IMR-90 (cell line): ENCODE results near the gene PITPNB. TPM values are rescaled to one million over a fixed set of nuclear protein-coding genes. Genes with fewer than 3 reads are reported as not detected.

Source experiments
- ATAC-seq: fragments of 200-7000 bp; cut with Tn5 transposase; 2 replicates; pipeline ENCODE4 v1.9.1; 2020; ENCODE audit warnings: low read depth, mild to moderate bottlenecking, moderate library complexity
- BruUV-seq: library from RNA; stranded (reverse); fragments of 400-500 nt; replicated peaks from 2 replicates; lab custom pipeline; 2021; lab: Mats Ljungman, UMichigan
- CTCF ChIA-PET: fragments of 300-600 bp; formaldehyde crosslinking; extraction: SDS; loops from one replicate; lab custom pipeline; 2021; ENCODE audit warnings: antibody characterized with exemption; lab: Yijun Ruan, JAX
- POLR2A ChIA-PET: fragments of 300-600 bp; sonication (Branson Sonifier 250); formaldehyde crosslinking; loops from one replicate; lab custom pipeline; 2022; ENCODE audit warnings: antibody characterized with exemption; ENCODE audit not compliant: unreplicated experiment; lab: Charles Lee
- DNase-seq: peaks from one replicate; pipeline ENCODE4 v3.0.0; 2013
- H2AFZ ChIP-seq: replicated peaks from 2 replicates; pipeline ENCODE3; 2013; ENCODE audit warnings: low read length, mild to moderate bottlenecking; ENCODE audit not compliant: poor library complexity
- H2AK5ac ChIP-seq: 2 replicates; pipeline ENCODE4 v1.6.1; 2013; ENCODE audit warnings: low read depth, low read length, inconsistent platforms
- H2AK9ac ChIP-seq: replicated peaks from 2 replicates; pipeline ENCODE3; 2013; ENCODE audit warnings: mild to moderate bottlenecking, low read depth, low read length, moderate library complexity; ENCODE audit not compliant: poor library complexity
- H2BK120ac ChIP-seq: 2 replicates; pipeline ENCODE4 v1.6.1; 2013; ENCODE audit warnings: low read depth, low read length, inconsistent platforms
- H2BK15ac ChIP-seq: 3 replicates; pipeline ENCODE4 v1.6.1; 2013; ENCODE audit warnings: low read depth, low read length, inconsistent platforms
- H2BK20ac ChIP-seq: 2 replicates; pipeline ENCODE4 v1.6.1; 2013; ENCODE audit warnings: low read depth, mild to moderate bottlenecking, inconsistent platforms, low read length, moderate library complexity
- H2BK5ac ChIP-seq: 2 replicates; pipeline ENCODE4 v1.6.1; 2013; ENCODE audit warnings: mild to moderate bottlenecking, low read depth, low read length, inconsistent platforms; ENCODE audit not compliant: poor library complexity, severe bottlenecking
- H3K14ac ChIP-seq: replicated peaks from 2 replicates; pipeline ENCODE4 v1.6.1; 2013; ENCODE audit warnings: low read depth, low read length, inconsistent platforms
- H3K18ac ChIP-seq: 2 replicates; pipeline ENCODE4 v1.6.1; 2013; ENCODE audit warnings: low read depth, low read length, control low read depth
- H3K23ac ChIP-seq: 2 replicates; pipeline ENCODE4 v1.6.1; 2013; ENCODE audit warnings: low read depth, low read length, inconsistent platforms
- H3K27ac ChIP-seq: 2 replicates; pipeline ENCODE4 v1.5.1; 2013; ENCODE audit warnings: mild to moderate bottlenecking, control low read depth, low read length; ENCODE audit not compliant: insufficient read depth
- H3K27me3 ChIP-seq: 2 replicates; pipeline ENCODE4 v1.6.1; 2013; ENCODE audit warnings: low read length; ENCODE audit not compliant: control insufficient read depth, insufficient read depth
- H3K36me3 ChIP-seq: 2 replicates; pipeline ENCODE4 v1.6.1; 2013; ENCODE audit warnings: low read length, mixed read lengths; ENCODE audit not compliant: control insufficient read depth, insufficient read depth
- H3K4ac ChIP-seq: 2 replicates; pipeline ENCODE4 v1.6.1; 2013; ENCODE audit warnings: low read depth, low read length, inconsistent platforms
- H3K4me1 ChIP-seq: 2 replicates; pipeline ENCODE4 v1.6.1; 2013; ENCODE audit warnings: low read length, mixed read lengths; ENCODE audit not compliant: control insufficient read depth, insufficient read depth
- H3K4me2 ChIP-seq: 2 replicates; pipeline ENCODE4 v1.6.1; 2013; ENCODE audit warnings: low read depth, mild to moderate bottlenecking, control low read depth, low read length, moderate library complexity
- H3K4me3 ChIP-seq: 2 replicates; pipeline ENCODE4 v1.5.1; 2013; ENCODE audit warnings: low read depth, mild to moderate bottlenecking, control low read depth, low read length, moderate library complexity; ENCODE audit not compliant: insufficient read depth
- H3K56ac ChIP-seq: 2 replicates; pipeline ENCODE4 v1.6.1; 2013; ENCODE audit warnings: low read length, inconsistent platforms; ENCODE audit not compliant: insufficient read depth; ENCODE audit errors: extremely low read depth
- H3K79me1 ChIP-seq, 2 experiments: 2 replicates each; pipeline ENCODE4 v1.6.1; 2013; ENCODE audit warnings: low read length in 2 of 2, inconsistent platforms in 1 of 2, low read depth in 1 of 2
- H3K9ac ChIP-seq: 2 replicates; pipeline ENCODE4 v1.6.1; 2013; ENCODE audit warnings: low read depth, low read length, control low read depth
- H3K9me1 ChIP-seq: 2 replicates; pipeline ENCODE4 v1.6.1; 2013; ENCODE audit warnings: low read length, inconsistent platforms; ENCODE audit not compliant: insufficient read depth
- H3K9me3 ChIP-seq: 2 replicates; pipeline ENCODE4 v1.6.1; 2013; ENCODE audit warnings: low read length; ENCODE audit not compliant: control insufficient read depth, insufficient read depth
- H4K20me1 ChIP-seq: 2 replicates; pipeline ENCODE4 v1.6.1; 2013; ENCODE audit warnings: low read length, inconsistent platforms; ENCODE audit not compliant: insufficient read depth
- H4K5ac ChIP-seq: 2 replicates; pipeline ENCODE4 v1.6.1; 2013; ENCODE audit warnings: mild to moderate bottlenecking, low read depth, low read length, control low read depth
- H4K8ac ChIP-seq, 2 experiments: 2 replicates each; pipeline ENCODE4 v1.6.1; 2013; ENCODE audit warnings: low read depth in 2 of 2, low read length in 2 of 2, control low read depth in 1 of 2, inconsistent platforms in 1 of 2
- H4K91ac ChIP-seq: 2 replicates; pipeline ENCODE4 v1.6.1; 2013; ENCODE audit warnings: low read depth, low read length, inconsistent platforms; ENCODE audit not compliant: insufficient read depth
- MAZ ChIP-seq: IDR thresholded peaks from 2 replicates; pipeline ENCODE4 v1.6.1; 2012; ENCODE audit warnings: low read depth, mild to moderate bottlenecking, low read length, improper control_type of control experiment, moderate library complexity, borderline replicate concordance
- MXI1 ChIP-seq: IDR thresholded peaks from 2 replicates; pipeline ENCODE4 v1.6.1; 2012; ENCODE audit warnings: low read depth, mild to moderate bottlenecking, low read length, moderate library complexity, borderline replicate concordance
- NFE2L2 ChIP-seq: fragments of 150-350 bp; IDR thresholded peaks from 2 replicates; pipeline ENCODE4 v1.6.1; 2016; ENCODE audit warnings: low read depth, mild to moderate bottlenecking, low read length
- POLR2A ChIP-seq: IDR thresholded peaks from 2 replicates; pipeline ENCODE4 v1.6.1; 2012; ENCODE audit warnings: mild to moderate bottlenecking, low read depth, low read length
- RCOR1 ChIP-seq: IDR thresholded peaks from 2 replicates; pipeline ENCODE4 v1.6.1; 2012; ENCODE audit warnings: mild to moderate bottlenecking, low read length, improper control_type of control experiment; ENCODE audit not compliant: insufficient replicate concordance
- WGBS, 2 experiments: methylation state at CpG; one replicate each; pipeline versions ENCODE4 v1.1.5 to v1.1.7; 2013; ENCODE audit warnings: missing lambda C conversion rate in 2 of 2; ENCODE audit not compliant: insufficient read length in 1 of 2; ENCODE audit errors: extremely low coverage in 2 of 2; 5-methylcytosine and 5-hydroxymethylcytosine counted together
- dilution Hi-C: fragments of 300-500 bp; cut with HindIII; formaldehyde crosslinking; loops from one replicate; pipeline ENCODE4 v1.14.3; 2018; ENCODE audit warnings: low sequenced_read_pairs; ENCODE audit not compliant: unreplicated experiment
- in situ Hi-C: fragments of 300-500 bp; cut with MboI; formaldehyde crosslinking; loops from 3 replicates; pipeline ENCODE4 v1.14.3; 2019; ENCODE audit warnings: low sequenced_read_pairs, inconsistent platforms, mixed read lengths
- intact Hi-C: fragments of 100-400 bp; cut with micrococcal nuclease; formaldehyde crosslinking; loops from 2 replicates; pipeline ENCODE4 v1.10.0; 2022
- polyA plus RNA-seq, 3 experiments: library from polyadenylated mRNA; depleted of rRNA; stranded (reverse); fragments of >200 nt; gene quantifications; 2 replicates each; pipeline ENCODE4 v1.2.3, GENCODE V29; 2012; ENCODE audit warnings: low replicate concordance in 1 of 3
- total RNA-seq: library from RNA; depleted of rRNA; stranded (reverse); fragments of >200 nt; gene quantifications from 2 replicates; pipeline ENCODE4 v1.2.3, GENCODE V29; 2012
- TF ChIP-seq, protein P1 (sequence below): conservative IDR thresholded peaks from 2 replicates; pipeline ENCODE4 v1.5.1; 2012; ENCODE audit warnings: mild to moderate bottlenecking, low read depth, low read length, improper control_type of control experiment
- TF ChIP-seq, protein P2 (sequence below): fragments of 150-350 bp; IDR thresholded peaks from 2 replicates; pipeline ENCODE4 v1.6.1; 2016; ENCODE audit warnings: low read depth, mild to moderate bottlenecking, low read length, moderate library complexity, borderline replicate concordance

PITPNB gene
- total and polyA plus RNA-seq, 2 of the 4 experiments (the other 2 are of a cell fraction): 19.7 to 54.5 TPM

DNA sequence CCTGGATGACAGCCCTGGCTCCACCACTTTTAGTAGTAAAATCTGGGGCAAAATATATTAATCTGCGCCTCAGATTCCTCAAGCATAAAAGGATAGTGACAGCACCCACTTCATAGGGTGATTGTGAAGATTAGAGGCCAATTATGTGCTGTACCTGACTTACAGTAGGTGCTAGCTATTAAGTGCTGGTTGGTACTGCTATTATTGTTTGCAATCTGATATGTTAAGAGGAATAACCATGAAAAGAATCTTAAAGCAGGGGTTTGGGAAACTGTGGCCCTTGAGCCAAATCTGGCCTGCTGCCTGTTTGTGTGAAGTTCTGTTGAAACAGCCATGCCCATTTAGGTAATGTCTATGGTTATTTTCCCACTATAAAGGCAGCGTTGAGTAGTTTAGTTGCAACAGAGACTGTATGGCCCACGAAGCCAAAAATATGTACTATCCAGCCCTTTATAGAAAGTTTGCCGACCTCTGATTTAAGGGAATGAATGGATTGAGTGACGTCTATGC lies 72.8 kb downstream of the PITPNB start:
- intact Hi-C loops: no loop called here
- Histone ChIP-seq H4K8ac (no peak overlapping the region), H2BK5ac (no peak overlapping the region), H3K79me1 (peaks cover 5 to 42% of the 10 kb centered on the region in 2 experiments; a peak in 3 of 4 replicates), H3K9me1 (peaks cover 34% of the 10 kb centered on the region), H4K91ac (no peak overlapping the region), H4K20me1 (no peaks in the 10 kb centered on the region), H2BK120ac (no peak overlapping the region), H2BK15ac (no peak overlapping the region), H3K36me3 (peaks cover 21% of the 10 kb centered on the region), H3K27me3 (no peaks in the 10 kb centered on the region), H3K27ac (no peak overlapping the region), H3K4me1 (peaks cover 19% of the 10 kb centered on the region), H2AK9ac (no peak overlapping the region), H3K56ac (no peak overlapping the region), H3K4me2 (no peak overlapping the region), H3K18ac (no peak overlapping the region), H2AK5ac (no peak overlapping the region), H2BK20ac (no peak overlapping the region), H3K9me3 (no peaks in the 10 kb centered on the region), H3K14ac (no peak overlapping the region), H3K4ac (no peak overlapping the region), H3K4me3 (no peak overlapping the region), H4K5ac (no peak overlapping the region), H2AFZ (no peak overlapping the region), H3K9ac (no peak overlapping the region), H3K23ac (no peak overlapping the region)
- DNase-seq (no peak), ATAC-seq (no peak)
- TF ChIP-seq NFE2L2 (no peak), RCOR1 (no peak), MAZ (no peak), POLR2A (no peak), MXI1 (no peak)
- TF ChIP-seq, protein P1, sequence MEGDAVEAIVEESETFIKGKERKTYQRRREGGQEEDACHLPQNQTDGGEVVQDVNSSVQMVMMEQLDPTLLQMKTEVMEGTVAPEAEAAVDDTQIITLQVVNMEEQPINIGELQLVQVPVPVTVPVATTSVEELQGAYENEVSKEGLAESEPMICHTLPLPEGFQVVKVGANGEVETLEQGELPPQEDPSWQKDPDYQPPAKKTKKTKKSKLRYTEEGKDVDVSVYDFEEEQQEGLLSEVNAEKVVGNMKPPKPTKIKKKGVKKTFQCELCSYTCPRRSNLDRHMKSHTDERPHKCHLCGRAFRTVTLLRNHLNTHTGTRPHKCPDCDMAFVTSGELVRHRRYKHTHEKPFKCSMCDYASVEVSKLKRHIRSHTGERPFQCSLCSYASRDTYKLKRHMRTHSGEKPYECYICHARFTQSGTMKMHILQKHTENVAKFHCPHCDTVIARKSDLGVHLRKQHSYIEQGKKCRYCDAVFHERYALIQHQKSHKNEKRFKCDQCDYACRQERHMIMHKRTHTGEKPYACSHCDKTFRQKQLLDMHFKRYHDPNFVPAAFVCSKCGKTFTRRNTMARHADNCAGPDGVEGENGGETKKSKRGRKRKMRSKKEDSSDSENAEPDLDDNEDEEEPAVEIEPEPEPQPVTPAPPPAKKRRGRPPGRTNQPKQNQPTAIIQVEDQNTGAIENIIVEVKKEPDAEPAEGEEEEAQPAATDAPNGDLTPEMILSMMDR: no peak
- TF ChIP-seq, protein P2, sequence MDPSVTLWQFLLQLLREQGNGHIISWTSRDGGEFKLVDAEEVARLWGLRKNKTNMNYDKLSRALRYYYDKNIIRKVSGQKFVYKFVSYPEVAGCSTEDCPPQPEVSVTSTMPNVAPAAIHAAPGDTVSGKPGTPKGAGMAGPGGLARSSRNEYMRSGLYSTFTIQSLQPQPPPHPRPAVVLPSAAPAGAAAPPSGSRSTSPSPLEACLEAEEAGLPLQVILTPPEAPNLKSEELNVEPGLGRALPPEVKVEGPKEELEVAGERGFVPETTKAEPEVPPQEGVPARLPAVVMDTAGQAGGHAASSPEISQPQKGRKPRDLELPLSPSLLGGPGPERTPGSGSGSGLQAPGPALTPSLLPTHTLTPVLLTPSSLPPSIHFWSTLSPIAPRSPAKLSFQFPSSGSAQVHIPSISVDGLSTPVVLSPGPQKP: no peak
- ChIA-PET POLR2A (no interaction called here), CTCF (no interaction called here)
- BruUV-seq: no TSS peak
- no CpG with 5 or more reads among the region's 5 CpGs for WGBS, 2 experiments
- dilution Hi-C loops: no loop called here
- in situ Hi-C loops: no loop called here
